ENCODE measurements around the gene MCC.

MCC gene

GRCh38 chr5:113124265-113124664, 364.0 kb downstream of the MCC start:
- TF ChIP-seq EP300 (IDR thresholded peaks at IDR 0.05; ENCODE audit: borderline replicate concordance) (no peak), FOXM1 (IDR thresholded peaks at IDR 0.05; ENCODE audit: borderline replicate concordance, low read depth) (no peak), ZBTB7A (IDR thresholded peaks at IDR 0.05; ENCODE audit: low read depth) (no peak), USF1 (IDR thresholded peaks at IDR 0.05) (no peak), EGR1 (IDR thresholded peaks at IDR 0.05) (no peak), NFIC (IDR thresholded peaks at IDR 0.05) (no peak), YY1 (IDR thresholded peaks at IDR 0.05; ENCODE audit: low read depth) (no peak), TCF12 (IDR thresholded peaks at IDR 0.05; ENCODE audit: low read depth) (no peak), REST (IDR thresholded peaks at IDR 0.05; ENCODE audit: low read depth) (no peak), TAF1 (IDR thresholded peaks at IDR 0.05; ENCODE audit: low read depth) (no peak), CEBPB (IDR thresholded peaks at IDR 0.05) (no peak), RAD21 (IDR thresholded peaks at IDR 0.05; ENCODE audit: low read depth) (no peak), MAX (IDR thresholded peaks at IDR 0.05) (no peak), TEAD4 (IDR thresholded peaks at IDR 0.05) (no peak), CREB1 (IDR thresholded peaks at IDR 0.05; ENCODE audit: low read depth) (no peak)

- TF ChIP-seq EP300 (IDR thresholded peaks at IDR 0.05; ENCODE audit: borderline replicate concordance) (no peak), TEAD4 (IDR thresholded peaks at IDR 0.05) (no peak), RAD21 (IDR thresholded peaks at IDR 0.05; ENCODE audit: low read depth) (0 out of 2 replicates have a peak, but pooled peaks have one; percentile 11), TCF12 (IDR thresholded peaks at IDR 0.05; ENCODE audit: low read depth) (no peak)
These were observed 364.6 kb downstream of the MCC start for GRCh38 chr5:113123618-113124017.

- TF ChIP-seq CEBPB (IDR thresholded peaks at IDR 0.05) (no peak), MAX (IDR thresholded peaks at IDR 0.05) (no peak), EGR1 (IDR thresholded peaks at IDR 0.05) (no peak), RAD21 (IDR thresholded peaks at IDR 0.05; ENCODE audit: low read depth) (no peak), TCF12 (IDR thresholded peaks at IDR 0.05; ENCODE audit: low read depth) (no peak), TEAD4 (IDR thresholded peaks at IDR 0.05) (no peak), USF1 (IDR thresholded peaks at IDR 0.05) (no peak), TAF1 (IDR thresholded peaks at IDR 0.05; ENCODE audit: low read depth) (no peak), FOXM1 (IDR thresholded peaks at IDR 0.05; ENCODE audit: borderline replicate concordance, low read depth) (no peak), EP300 (IDR thresholded peaks at IDR 0.05; ENCODE audit: borderline replicate concordance) (no peak), REST (IDR thresholded peaks at IDR 0.05; ENCODE audit: low read depth) (no peak), ZBTB7A (IDR thresholded peaks at IDR 0.05; ENCODE audit: low read depth) (no peak), NFIC (IDR thresholded peaks at IDR 0.05) (no peak), YY1 (IDR thresholded peaks at IDR 0.05; ENCODE audit: low read depth) (no peak), CREB1 (IDR thresholded peaks at IDR 0.05; ENCODE audit: low read depth) (no peak)
These were observed 366.2 kb downstream of the MCC start for GRCh38 chr5:113122053-113122452.

GRCh38 chr5:113119246-113119924, 368.9 kb downstream of the MCC start:
- no peak for TF ChIP-seq EGR1 (IDR thresholded peaks at IDR 0.05)
- no peak for TF ChIP-seq EP300 (IDR thresholded peaks at IDR 0.05; ENCODE audit: borderline replicate concordance)
- no peak for TF ChIP-seq MAX (IDR thresholded peaks at IDR 0.05)
- TF ChIP-seq YY1 (IDR thresholded peaks at IDR 0.05; ENCODE audit: low read depth) = no peak
- no peak for TF ChIP-seq ZBTB7A (IDR thresholded peaks at IDR 0.05; ENCODE audit: low read depth)
- TF ChIP-seq CEBPB (IDR thresholded peaks at IDR 0.05) = no peak
- no peak for TF ChIP-seq CREB1 (IDR thresholded peaks at IDR 0.05; ENCODE audit: low read depth)
- no peak for TF ChIP-seq TEAD4 (IDR thresholded peaks at IDR 0.05)
- no peak for TF ChIP-seq RAD21 (IDR thresholded peaks at IDR 0.05; ENCODE audit: low read depth)
- TF ChIP-seq REST (IDR thresholded peaks at IDR 0.05; ENCODE audit: low read depth) = no peak
- no peak for TF ChIP-seq NFIC (IDR thresholded peaks at IDR 0.05)
- TF ChIP-seq FOXM1 (IDR thresholded peaks at IDR 0.05; ENCODE audit: borderline replicate concordance, low read depth) = no peak
- no peak for TF ChIP-seq USF1 (IDR thresholded peaks at IDR 0.05)
- no peak for TF ChIP-seq TAF1 (IDR thresholded peaks at IDR 0.05; ENCODE audit: low read depth)

Measured in Ishikawa (cell line).